Brain pericyte (primary cell): ENCODE data around the gene ZNHIT3.
"Not testable (repeated sequence)": the region's sequence is repeated elsewhere in the genome, so short reads cannot be mapped to it uniquely, and the experiment has no call there.

Source experiments
- DNase-seq: peaks from one replicate; pipeline ENCODE4 v3.0.0-alpha.2; 2012; ENCODE audit warnings: low read depth, low spot score

ZNHIT3 gene

DNA sequence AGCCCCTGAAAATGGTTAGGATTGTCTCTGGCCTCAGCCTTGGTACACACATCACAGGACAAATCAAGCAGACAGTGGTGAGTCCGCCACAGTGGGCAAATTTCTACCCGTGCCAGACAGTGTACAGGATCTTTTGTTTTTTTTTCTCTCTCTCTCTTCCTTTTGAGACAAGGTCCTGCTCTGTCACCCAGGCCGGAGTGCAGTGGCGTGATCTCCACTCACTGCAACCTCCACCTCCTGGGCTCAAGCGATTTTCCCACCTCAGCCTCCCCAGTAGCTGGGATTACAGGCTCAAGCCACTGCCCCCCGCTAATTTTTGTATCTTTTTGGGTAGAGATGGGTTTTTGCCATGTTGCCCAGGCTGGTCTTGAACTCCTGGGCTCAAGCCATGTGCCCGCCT, 2.5 kb upstream of the ZNHIT3 start:
- not testable (repeated sequence) for DNase-seq

DNA sequence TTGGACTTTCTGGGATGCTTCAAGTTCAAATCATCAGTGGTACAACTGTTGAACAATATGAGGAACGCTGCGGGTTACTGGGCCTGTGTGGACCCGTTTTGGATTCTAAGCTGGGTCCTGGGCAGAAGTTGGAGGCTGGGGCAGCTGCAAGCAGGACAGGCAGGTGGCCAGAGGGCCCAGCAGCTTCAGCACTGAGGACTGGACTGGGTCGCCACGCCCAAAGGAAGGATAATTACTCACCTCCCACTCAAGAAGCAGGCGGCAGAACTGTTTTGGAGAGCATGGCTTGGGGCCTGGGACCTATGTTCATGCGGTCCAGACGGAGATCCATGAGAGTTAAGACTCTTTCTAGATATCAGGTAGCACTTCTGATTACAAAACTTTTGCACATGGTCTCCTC, 1.5 kb upstream of the ZNHIT3 start:
- no peak for DNase-seq

DNA sequence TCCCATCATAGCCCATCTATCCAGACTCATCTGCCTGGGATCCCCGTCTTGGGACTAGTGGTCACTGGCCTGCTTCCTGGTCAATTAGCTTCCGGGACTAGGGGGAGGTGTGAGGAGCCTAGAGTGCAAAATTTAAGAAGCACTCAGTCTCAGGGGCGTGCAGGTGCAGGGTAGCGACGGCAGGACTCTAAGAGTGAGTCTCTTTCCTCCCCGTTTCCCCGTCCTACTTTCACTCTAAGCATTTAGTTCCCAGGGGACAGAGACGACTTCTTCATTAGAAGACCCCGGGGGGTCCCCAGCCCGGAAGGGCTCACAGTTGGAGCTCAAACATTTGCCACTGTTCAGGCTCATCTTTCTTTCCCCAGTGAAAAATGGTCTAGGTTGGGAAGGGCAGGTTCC, 677 bp upstream of the ZNHIT3 start:
- DNase-seq: no peak

DNA sequence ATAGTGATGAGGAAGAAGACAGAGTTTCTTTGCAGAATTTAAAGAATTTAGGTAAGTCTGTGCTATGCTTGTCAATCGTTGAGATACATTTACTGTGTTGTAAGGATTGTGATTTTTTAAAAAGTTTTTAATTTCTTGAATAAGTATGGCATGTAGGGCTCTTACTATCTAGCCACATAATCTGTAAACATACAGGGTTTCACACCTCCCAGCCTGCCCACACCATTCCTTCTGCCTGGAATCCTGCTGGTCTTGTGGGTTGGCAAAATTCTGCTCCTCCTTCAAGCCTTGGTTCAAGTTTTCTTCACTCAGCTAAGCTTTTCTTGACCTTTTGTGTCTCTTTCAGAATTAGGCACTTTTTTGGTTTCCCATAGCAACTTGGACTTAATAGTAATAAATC, 7.5 kb downstream of the ZNHIT3 start:
- DNase-seq: no peak

DNA sequence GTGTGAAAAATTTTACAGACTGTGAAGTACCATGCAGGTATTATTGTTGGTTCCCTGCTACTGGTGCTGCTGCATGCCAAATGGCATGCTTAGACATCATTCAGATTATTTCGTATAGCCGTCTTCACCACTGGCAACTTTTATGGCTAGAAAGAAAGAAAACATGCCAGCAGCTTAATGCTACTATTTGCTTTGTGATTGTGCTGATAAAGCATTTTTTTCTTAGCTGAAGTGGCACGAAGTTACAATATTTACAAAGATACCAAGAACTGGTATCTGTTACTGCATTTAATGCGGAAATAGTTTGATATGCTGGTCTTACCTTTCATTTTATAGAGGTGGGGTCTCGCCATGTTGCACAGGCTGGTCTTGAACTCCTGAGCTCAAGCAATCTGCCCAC, 8.2 kb downstream of the ZNHIT3 start:
- DNase-seq: no peak

DNA sequence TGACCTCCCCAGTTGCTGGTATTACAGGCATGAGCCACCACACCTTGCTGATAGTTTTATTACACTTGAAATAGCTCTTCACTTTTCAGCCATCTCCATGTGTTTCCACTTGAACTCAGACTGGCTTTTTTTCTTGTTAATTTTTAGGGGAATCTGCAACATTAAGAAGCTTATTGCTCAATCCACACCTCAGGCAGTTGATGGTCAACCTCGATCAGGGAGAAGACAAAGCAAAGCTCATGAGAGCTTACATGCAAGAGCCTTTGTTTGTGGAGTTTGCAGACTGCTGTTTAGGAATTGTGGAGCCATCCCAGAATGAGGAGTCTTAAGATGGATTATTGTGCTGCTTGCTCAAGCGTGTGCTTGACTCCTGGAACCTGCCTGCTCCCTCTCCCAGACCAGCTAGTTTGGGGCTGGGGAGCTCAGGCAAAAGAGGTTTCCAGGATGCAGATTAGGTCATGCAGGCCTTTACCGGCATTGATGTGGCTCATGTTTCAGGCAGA, 8.6 kb downstream of the ZNHIT3 start:
- no peak for DNase-seq

DNA sequence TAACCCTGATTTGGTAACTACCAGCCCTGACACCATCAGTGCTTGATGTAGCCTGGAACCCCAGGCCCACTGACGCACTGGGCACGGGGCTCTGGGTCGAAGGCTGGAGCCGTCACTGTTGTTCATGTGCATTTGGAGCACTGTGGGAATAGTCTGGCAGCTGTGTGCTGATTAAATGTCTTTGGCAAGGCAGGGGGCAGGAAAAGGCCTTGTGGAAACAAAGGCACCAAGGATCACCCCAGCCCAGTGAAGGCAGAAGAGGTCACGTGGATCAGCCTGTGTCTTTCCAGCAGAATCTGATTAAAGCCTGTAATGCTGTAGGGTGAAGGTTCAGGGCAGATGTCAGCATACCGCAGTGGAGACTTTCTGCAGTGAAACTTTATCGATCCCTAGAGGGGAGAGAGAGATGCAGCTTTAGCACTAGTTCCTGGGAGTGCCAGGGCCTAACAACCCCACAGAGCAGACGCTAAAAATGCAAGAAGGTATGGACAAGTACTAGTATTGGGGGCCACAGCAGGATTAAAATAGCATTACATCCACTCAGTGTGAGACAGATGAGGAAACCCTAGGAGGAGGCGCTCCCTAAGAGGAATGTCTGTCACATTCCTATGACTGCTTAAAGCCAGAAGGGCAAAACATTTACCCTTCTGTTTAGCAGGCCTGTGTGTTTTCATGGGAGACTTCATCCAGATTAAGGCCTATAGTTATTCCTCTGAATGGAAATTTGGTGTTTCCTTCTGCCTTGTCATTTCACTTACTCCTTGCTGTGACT, 9.7 kb downstream of the ZNHIT3 start:
- no peak for DNase-seq

DNA sequence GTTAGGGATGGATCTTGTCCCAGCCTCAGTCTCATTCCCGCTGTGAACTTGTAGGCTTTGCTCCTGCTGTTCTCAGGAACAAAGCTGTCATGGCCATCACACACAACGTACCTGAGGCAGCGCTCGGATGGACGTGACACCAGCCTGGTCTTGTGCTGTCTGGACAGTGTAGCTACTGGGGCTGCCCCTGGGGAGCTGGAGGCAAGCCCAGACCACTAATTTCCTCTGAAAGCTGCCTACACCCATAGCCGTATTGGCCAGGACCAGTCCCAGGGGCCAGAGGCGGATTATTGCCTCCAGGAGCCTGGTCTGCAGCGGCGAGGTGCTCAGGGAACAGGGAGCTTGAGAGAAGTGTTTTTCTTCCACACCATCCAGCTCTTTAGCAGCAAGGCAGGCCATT, 11.7 kb downstream of the ZNHIT3 start:
- DNase-seq: no peak

DNA sequence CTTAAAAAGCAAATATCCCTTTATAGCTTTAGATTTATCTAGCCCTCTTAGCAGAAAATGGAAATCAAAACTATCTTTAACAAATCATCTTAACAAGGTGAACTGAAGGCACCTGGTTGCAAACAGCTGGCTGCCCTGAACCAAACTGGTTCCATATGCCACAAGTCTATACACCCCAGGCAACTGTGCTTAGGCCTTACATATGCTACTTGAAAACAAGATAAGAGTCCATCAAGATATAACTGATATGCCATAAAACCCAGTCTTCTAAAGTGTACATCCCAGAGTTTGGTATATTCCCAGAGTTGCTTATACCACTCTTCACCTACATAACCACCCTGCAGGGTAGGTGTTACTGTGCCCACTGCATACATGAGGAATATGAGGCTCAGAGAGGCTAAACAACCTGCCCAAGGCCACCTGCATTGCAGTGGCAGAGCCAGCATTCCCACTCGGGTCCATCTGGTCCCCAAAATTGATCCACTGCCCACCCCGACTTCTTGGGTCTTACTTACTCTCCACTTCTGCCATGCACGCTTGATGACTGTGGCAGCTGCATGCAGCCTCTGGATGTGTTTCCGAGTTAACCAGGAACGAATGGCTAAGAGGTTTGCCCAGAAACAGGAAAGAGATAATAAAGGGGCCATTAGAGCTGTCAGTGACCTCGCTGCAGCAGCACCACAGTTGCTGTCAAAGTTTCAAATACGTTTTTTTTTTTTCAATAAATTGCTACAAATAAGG, 12.2 kb downstream of the ZNHIT3 start:
- no peak for DNase-seq

DNA sequence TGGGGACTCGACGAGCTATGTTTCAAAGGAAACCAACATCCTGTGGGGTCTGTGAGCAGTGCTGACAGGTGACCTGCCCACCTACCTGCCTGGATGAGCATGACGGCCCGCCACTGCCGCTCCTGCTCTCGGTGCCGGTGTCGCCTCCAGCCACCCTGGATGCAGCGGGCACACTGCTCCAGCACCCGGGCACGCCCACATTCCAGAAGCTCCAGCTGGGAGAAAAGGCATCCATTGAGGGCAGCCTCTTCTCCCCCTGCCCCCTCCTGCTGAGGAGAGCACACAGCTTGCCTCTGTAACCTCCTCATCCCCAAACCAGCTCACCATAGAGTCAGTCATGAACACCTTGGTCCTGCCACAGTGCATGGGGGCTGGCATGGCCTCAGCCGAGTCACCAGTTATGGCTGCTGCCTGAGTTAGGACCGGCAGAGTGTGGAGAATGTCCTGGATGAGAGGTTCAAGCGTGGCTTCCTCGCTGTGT, 14.3 kb downstream of the ZNHIT3 start:
- DNase-seq: no peak

DNA sequence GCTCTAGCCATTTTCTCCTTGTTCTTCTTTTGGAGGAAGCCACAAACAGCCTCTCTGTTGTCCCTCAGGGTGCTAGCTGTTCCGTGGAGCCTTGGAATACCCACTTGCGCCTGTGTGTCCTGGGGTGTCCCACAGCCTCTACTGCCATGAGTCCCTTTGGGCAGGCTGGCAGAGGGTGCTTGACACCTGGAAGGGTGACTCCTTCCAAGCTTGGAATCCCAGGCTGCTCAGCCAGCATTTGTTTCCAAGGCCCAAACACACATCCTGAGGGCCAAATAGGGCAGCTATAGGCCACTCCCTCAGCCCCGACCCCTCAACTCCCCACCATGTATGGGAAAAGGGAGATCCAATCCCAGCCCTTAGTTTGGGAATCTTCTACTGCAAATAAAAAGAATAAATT, 14.9 kb downstream of the ZNHIT3 start:
- DNase-seq: no peak

DNA sequence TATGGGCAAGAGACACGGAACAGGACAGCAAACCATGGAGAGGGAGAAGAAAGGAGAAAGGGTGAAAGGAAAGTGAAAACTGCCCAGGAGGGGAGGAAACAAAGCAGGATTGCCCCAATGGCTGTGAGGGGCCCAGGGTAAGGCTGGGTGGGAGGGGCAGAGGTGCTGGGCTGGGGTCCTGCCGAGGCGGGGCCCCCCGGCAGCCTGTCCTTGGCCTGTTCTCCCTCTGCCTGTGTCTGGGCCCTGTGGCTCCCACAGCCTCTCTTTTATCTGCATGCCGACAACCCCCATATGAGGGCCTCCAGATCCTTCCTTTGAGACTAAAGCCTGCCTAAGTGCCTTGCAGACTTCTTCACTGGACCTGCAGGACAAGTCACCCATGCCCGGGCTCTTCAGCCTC, 15.5 kb downstream of the ZNHIT3 start:
- DNase-seq: no peak

DNA sequence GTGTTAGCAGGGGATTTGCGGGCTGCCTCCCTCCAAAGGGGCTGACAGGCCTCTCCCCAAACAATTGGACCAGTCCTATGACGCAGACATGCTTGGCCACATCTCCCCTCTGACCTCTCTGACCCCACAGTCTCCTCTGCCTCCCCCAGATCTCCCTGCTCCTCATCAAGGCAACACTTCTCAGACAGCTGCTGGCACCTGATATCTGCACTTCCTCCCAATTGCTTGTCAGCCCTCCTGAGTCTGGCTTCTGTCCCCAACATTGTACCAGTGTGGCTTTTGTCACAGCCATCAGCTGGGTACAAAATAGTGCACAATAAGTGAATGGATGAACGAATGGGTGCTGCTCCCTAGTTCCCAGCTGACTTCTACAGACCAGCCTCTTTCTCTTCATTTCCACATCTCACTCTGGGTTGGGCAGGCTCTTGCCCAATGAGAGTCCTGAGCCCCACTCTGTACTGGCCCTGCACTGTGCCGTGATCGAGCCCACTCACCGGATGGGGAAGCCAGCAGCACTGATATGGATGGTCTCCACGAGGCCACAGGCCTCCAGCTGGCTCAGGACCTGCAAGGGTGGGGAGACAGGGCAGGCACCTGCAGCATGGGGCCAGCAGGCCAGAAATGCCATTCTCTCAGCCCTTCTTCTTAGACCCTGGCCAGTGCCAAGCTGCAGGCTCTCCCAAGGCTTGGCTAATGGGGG, 17.1 kb downstream of the ZNHIT3 start:
- DNase-seq: no peak

DNA sequence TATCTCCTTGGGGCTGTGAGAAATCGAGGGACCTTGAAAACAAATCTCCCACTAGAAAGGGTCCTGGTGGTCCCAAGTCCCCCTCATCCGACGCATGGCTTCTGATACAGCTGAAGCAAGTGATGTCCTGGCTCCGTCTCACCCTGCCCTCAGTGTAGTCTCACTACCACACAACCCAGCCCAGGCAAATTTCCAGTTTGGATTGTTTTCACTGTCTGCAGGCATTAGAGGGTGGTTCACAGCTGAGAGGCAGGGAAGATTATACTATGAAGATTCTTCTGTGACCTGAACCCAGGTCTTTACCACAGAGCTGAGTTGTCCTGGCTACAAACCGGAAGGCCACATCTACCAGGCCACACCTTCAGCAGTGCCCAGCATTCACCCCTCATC, 17.7 kb downstream of the ZNHIT3 start:
- no peak for DNase-seq

DNA sequence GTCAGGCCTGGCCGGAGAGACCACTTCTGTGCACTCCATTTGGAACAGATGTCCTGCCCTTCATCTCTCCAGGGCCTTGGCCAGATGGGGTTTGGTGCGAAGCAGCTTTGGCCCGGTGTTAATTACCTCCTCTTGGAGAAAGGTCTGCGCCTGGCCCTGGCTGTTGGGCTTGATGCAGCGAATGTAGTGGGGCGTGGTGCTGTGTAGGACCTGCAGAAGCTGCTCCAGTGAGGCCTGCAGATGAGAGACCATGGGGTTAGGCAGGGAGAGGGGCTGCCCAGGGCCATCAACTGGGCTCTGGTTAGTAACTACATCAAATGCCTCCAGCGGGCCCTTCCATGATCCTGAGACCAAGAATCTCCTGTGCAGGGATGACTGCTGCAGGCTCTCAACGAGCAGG, 18.7 kb downstream of the ZNHIT3 start:
- DNase-seq: no peak

DNA sequence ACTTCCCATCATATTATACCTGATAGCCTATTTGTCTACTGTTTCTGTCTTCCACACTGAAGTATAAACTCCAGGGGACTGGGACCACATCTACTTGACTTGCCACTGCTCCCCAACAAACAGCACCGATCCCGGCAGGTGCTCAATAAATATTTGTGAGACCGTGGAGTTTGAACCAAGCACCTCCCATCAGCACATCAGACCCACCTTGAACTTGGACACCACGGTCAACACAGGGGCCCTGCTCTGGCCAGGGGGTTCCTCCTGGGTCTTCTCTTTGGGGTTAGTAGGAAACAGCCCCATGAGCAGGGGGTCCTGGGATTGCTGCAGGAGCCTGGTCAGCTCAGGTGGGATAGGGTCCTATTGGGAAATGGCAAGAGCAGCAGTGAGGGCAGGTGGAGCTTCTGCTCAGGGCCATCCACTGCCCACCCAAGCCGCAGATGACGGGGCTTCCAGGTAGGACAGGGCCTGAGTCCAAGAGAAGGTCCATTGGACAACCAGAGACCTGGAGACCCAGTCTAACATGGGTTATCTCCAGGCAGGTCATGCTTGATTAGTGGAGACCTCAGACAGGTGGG, 19.9 kb downstream of the ZNHIT3 start:
- no peak for DNase-seq

DNA sequence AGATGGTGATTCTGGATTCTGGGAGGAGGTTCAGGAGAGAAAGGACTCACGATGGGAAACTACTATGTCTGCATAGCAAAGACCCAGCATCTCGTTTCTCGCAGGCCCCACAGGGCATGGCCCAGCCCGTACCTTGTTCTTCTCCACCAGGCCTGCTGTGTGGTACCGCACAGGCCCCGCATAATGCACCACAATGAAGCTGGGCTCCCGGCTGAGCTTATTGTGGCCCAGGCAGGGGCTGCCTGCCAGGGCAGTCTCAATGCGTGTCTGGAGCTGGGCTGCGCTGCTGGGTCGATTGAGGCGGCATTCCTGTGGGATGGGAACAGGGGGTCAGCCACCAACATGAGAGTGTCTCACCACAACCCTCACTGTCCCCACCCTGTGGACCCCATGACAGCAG, 20.4 kb downstream of the ZNHIT3 start:
- no peak for DNase-seq

DNA sequence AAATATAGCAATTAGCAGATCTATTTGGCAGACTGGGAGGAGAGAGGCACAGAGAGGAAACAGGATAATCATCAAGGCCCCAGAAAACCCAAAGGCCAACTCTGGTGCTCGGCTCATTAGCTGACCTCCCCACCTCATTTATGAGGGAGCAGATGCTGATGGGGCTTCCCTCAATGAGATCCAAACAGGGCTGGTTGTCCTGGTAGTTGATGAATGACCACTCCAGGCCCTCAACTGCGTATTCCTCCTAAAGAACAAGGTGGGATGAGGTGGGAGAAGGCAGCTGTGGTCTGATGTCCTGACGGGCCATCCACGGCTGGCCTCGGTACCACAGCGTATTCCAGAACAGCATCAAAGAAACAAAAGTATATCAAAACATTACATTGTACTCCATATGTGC, 20.8 kb downstream of the ZNHIT3 start:
- DNase-seq: no peak

DNA sequence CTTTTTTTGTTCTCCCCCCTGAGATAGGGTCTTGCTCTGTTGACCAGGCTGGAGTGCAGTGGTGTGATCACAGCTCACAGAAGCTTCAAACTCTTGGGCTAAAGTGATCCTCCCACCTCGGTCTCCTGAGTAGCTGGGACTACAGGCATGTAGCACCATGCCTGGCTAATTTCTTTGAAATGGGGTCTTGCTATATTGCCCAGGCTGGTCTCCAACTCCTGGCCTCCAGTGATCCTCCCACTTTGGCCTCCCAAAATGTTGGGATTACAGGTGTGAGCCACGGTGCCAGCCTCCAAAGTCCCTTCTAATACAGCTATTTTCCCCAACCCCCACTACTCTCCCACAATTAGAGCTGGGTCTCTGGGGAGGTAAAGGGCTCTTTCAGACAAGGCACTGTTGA, 22.0 kb downstream of the ZNHIT3 start:
- DNase-seq: not testable (repeated sequence)

DNA sequence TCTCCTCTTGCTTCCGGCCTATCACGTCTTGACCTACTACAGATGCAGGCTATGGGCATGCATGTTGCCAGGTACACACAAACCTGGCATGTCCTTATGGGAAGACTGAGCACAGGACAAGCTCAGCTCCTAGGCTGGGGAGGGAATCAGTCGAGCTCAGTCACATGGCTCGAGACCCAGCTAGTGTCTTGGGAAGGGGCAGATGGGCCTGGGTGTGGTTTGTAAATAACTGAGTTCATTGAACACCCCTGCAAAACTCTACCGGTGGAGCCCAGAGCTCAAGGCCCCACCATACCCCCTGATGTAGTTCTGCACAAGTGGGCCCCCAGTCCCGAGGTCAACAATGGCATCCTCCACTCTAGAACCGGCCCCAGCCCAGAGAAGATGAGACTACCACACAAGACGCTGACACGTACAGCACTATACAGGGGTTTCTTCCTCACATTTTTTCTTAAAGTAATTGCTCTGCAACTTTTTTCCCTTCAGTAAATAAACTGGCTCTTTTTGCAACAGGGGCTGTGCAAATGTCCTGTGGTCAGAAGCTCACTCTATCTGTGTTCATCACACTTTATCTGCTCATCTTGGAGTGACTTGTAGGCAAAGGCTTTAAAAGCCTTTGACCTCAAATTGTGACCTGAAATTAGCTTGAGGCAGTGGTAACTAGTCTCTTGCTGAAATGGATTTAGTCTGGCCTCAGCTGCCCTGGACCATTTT, 22.9 kb downstream of the ZNHIT3 start:
- DNase-seq: no peak

DNA sequence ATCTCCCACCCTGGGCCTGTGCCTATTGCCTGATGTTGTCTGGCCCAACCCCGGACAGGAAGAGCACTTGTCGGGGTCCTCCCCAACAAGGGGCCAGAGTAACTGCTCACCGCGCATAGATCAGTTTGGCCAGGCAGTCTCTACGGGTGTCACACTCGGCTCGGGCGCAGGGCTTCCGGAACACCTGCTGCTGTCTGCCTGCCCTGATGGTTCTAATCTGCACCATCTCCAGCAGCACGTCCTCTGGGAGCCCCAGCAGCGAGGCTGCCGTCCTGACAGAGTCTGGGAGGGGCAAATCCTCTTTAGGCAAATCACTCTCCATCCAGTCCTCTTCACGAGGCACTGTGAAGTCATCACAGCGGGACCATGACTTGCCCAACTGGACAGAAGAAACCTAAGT, 24.2 kb downstream of the ZNHIT3 start:
- no peak for DNase-seq
